ENCODE measurements around the gene RPS10.
A peak's percentile ranks its signal among the peaks of the same experiment; 100 is the strongest.
"Not testable (repeated sequence)": the region's sequence is repeated elsewhere in the genome, so short reads cannot be mapped to it uniquely, and the experiment has no call there.

The RPS10 gene

DNA sequence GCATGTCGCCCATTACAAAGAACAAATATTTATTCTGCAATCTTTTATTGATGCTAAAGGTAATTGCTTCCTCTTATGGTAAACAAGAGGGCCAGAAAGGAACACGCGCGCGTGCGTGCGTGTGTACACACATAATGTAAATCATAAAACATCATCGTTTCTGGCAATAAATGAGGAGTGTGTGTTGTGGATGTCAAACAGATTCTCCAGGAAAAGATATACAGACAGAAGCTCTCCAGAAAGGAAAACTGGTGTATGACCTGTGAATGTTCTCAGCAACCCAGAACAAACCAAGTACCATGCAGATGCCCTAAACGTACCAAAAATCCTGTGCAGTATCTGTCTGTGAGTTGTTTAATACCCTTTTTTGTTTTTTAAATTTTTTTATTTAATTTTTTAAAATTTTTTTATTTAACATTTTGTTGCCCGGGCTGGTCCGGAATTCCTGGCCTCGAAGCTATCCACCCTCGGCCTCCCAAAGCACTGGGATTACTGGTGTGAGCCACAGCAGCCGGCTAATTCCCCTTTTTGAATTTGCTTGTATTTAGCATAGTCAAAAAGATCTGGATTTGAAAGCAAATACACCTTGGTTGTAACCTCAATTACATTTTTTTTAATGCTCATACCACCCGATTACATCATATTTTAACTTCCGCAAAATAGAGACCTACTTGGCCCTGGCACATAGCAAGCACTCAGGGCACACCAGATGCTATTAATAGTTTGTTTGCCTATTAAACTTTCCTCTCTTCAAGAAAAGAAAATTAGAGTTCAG lies 32.5 kb downstream of the RPS10 start:
- no peak for DNase-seq (ENCODE audit: low read depth in 2 of 2)

- DNase-seq (ENCODE audit: low read depth in 2 of 2) = peak; percentile 93
These were observed 33.2 kb downstream of the RPS10 start, which contains the start of gene NUDT3 for GRCh38 chr6:34392497-34393190. NUDT3 (minus strand) TSS chr6:34392669; CDS start chr6:34392362, 307 bp downstream.

GRCh38 chr6:34391786-34392496 lies 33.9 kb downstream of the RPS10 start:
- peak; percentile 17 to 30 for DNase-seq (ENCODE audit: low read depth in 2 of 2)

DNA sequence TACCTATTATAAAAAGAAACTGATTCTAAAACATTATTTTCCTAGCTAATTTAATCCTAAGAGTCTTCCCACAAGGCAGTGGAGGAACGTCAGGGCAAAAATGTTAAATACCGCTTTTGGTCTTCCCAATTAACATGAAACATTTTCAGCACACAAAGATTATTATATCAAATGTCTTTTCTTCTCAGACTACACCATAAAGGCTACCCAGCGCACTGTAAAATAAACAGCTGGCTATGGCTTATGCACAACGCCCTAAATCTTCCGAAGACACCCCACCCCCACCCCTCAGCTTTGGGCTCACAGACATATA lies 34.4 kb downstream of the RPS10 start:
- no peak for DNase-seq (ENCODE audit: low read depth in 2 of 2)

DNA sequence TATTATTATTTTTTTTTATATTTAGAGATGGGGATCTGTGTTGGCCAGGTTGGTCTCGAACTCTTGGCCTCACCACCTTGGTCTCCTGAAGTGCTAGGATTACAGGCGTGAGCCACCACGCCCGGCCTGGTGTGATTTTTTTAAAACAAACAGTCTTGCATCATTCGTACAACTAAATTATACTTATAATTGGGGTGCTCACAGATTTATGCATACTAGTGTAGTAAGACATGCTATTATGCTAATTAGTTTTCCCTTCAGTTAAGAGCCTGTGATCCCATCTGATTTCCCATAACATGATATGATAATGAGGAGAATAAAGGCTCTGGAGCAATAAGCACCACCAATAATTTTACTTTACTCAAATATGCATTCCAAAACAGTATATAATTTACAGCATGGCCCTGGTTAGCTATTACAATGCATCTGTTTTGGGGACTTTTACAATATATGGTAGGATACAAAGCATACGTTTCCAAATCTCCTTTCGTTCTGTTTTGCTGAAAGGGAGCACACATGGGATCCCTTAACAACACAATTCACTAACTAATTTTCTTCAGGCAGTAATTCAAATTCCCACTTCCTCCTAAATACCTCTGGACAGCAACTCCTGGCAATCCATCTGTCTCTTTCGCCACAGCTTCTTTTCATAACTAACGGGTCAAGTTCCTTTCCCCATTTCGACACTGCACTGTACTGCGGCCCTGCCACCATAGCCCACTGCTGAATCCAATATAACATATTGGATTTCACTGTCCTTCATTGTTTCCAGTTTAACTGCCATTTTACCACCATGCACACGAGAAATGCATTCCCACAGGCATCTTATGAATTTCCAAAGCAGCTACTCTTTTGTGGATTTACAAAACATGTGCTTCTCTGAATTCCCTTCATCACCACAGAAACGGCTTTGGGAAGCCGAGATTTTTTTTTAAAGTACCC lies 35.1 kb downstream of the RPS10 start:
- DNase-seq (ENCODE audit: low read depth in 2 of 2) = no peak

- no peak for DNase-seq (ENCODE audit: low read depth in 2 of 2)
These were observed 36.8 kb downstream of the RPS10 start for GRCh38 chr6:34389034-34389433.

GRCh38 chr6:34388421-34388820 lies 37.4 kb downstream of the RPS10 start:
- DNase-seq (ENCODE audit: low read depth in 2 of 2) = no peak

- DNase-seq (ENCODE audit: low read depth in 2 of 2) = no peak
These were observed 39.3 kb downstream of the RPS10 start for GRCh38 chr6:34386316-34387137.

- DNase-seq (ENCODE audit: low read depth in 2 of 2) = no peak
These were observed 40.1 kb downstream of the RPS10 start for GRCh38 chr6:34385793-34386195.

- no peak for DNase-seq (ENCODE audit: low read depth in 2 of 2)
These were observed 41.3 kb downstream of the RPS10 start for GRCh38 chr6:34384321-34385153.

DNA sequence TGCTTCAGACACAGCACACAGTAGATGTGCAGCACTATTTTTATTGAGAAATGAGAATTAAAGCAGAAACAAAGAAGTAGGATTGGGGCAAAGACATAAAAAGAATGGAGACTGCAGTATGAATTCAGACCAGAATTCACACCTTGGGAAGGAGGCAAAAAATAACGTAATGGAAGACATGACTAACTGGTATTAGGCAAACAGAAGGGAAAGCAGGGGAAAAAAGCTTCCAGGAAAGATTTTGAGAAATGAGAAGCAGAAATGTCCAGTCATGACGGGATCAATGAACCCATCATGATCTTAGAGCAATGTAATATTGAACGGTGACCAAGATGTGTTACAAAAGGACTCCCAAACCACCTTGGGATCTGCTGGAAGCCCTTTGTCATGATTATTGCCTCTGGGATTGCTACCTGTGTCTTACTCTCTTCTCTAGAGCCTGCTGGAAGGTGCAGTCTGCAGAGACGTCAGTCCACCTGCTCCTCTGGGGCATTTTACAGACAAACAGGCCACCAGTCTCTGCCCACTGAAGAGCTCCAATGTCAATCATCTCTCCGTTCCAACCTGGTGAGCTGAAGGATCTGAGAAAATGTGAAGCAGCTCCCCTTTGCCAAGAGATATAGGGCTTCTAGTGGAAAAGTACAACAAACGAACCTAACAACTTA lies 42.1 kb downstream of the RPS10 start:
- no peak for DNase-seq (ENCODE audit: low read depth in 2 of 2)

DNA sequence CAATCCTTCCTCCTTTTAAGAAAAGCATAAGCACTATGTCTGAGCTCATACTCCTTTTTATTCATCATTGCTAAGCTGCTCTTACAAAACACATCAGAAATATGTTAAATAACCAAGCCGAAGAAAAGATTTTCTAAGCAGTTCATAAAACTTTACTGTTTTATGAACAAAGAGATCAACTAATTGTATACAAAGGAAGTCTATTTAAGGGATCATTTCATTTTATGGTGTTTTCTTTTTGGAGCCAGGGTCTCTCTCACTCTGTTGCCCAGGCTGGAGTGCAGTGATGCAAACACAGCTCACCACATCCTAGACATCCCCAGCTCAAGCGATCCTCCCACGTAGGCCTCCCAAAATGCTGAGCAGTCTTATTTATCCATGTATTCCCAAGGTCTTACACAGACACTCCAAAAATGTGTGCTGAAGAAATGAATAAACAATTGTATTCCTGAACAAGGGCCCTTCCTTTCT lies 42.7 kb downstream of the RPS10 start:
- DNase-seq (ENCODE audit: low read depth in 2 of 2) = no peak

GRCh38 chr6:34381081-34381480 lies 44.8 kb downstream of the RPS10 start:
- no peak for DNase-seq (ENCODE audit: low read depth in 2 of 2)

GRCh38 chr6:34378470-34378869 lies 47.4 kb downstream of the RPS10 start:
- no peak for DNase-seq (ENCODE audit: low read depth in 2 of 2)

DNA sequence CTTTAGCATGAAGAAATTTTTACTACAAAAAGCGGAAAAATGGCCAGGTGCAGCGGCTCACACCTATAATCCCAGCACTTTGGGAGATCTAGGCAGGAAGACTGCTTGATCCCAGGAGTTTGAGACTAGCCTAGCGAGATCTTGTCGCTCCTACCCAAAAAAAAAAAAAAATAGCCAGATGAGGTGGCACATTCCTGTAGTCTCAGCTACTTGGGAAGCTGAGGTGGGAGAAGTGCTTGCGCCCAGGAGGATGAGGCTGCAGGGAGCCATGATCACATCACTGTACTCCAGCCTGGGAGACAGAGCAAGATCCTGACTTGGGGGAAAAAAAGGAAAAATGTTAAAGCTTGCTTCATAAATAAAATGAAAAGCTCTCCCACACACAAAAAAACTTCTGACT lies 47.9 kb downstream of the RPS10 start:
- DNase-seq (ENCODE audit: low read depth in 2 of 2) = no peak

DNA sequence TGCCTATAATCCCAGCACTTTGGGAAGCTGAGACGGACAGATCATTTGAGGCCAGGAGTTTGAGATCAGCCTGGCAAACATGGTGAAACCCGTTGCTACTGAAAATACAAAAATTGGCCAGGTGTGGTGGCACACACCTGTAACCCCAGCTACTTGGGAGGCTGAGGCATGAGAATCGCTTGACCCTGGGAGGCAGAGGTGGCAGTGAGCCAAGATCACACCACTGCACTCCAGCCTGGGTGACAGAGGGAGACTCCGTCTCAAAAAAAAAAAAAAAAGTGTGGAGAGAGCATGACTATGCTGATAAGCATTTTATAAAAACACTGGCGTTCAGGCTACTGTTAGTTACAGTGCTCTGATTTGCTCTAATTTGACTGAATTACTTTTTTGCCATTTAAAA lies 48.3 kb downstream of the RPS10 start:
- not testable (repeated sequence) for DNase-seq (ENCODE audit: low read depth in 2 of 2)

DNA sequence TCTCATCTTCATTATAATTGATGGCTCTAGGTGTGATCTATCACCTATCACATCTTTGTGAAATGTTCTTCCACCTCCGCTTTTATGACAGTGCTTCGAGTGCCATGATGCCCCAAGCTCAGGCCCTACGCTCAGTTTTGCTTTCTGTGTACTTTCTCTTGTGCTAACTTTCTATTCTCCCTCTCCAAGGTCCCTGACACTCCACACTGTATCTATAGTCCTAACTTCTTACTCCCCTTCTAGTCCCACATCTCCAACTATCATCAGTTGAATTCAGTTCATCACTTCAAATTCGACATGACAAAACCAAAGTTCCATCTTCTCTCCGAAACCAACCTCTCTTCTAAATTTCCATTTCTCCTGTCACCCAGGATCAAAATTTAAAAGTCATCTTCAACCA lies 50.0 kb downstream of the RPS10 start:
- DNase-seq (ENCODE audit: low read depth in 2 of 2) = no peak

DNA sequence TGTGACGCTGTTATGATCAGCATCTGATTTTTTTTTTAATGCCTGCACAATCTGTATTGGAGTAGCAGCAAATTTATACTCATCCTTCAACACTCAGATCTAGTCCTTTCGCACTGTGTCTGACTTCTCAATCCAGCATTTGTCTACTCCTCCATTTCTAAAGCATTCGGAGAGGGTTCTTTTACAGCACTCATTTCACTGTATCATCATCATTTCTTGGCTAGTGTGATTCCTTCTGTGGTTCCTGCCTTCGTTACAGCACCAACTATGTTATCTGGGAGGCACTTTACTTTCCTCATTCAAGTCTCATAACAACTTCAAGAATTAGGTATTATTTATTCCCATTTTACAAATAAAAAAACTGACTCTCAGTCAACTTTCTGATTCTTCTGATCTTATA lies 51.4 kb downstream of the RPS10 start:
- DNase-seq (ENCODE audit: low read depth in 2 of 2) = no peak

DNA sequence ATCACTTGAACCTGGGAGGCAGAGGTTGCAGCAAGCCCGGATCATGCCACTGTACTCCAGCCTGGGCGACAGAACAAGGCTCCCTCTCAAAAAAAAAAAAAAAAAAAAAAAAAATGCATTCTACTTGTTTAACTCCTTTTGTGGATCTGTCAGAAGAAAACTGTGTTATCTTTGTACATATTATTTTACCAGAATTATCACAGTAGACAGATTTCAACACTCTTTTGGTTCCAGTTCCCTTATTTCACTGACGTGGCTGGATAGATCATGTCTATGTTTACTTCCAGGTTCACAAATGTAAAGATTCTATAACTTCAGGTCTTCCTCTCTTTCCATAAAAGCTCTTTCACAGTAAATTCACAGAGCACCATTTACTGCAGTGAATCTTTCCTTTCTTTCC lies 51.8 kb downstream of the RPS10 start:
- DNase-seq (ENCODE audit: low read depth in 2 of 2) = no peak
